ENCODE results near the gene CHAC2. TPM values are rescaled to one million over a fixed set of nuclear protein-coding genes. Genes with fewer than 3 reads are reported as not detected.

CHAC2 gene
- total RNA-seq, 3 donors from 2014 or later (not counting 1 experiment from before 2014, with no cell fraction given): 0.83 to 1.5 (median 1.4) TPM

GRCh38 chr2:53769318-53769945 lies 1.8 kb downstream of the CHAC2 start:
- H3K36me3 ChIP-seq (ENCODE audit: control insufficient read depth, insufficient read depth, low read length): peaks cover 4% of the 10 kb centered on the region
- intact Hi-C loops (cut with micrococcal nuclease): no loop called here
- ATAC-seq (no peak), DNase-seq (no peak)
- no peaks in the 10 kb centered on the region for H3K9me3 Mint-ChIP-seq
- no peaks in the 10 kb centered on the region for H3K36me3 Mint-ChIP-seq
- H3K27ac ChIP-seq (ENCODE audit: low read length): no peak overlapping the region
- H3K27me3 ChIP-seq (ENCODE audit: control insufficient read depth, insufficient read depth, low read length): no peaks in the 10 kb centered on the region
- peaks cover 17 to 21% of the 10 kb centered on the region in 2 donors for H3K4me1 Mint-ChIP-seq
- no peaks in the 10 kb centered on the region for H3K9me3 ChIP-seq (ENCODE audit: control insufficient read depth, insufficient read depth, low read length)
- no peak overlapping the region for H3K4me3 ChIP-seq (ENCODE audit: low read length)
- H3K27me3 Mint-ChIP-seq (ENCODE audit: low read depth in 2 of 2): no peaks in the 10 kb centered on the region
- H3K4me1 ChIP-seq (ENCODE audit: control insufficient read depth, insufficient read depth, low read length): peaks cover 4% of the 10 kb centered on the region
- no peak overlapping the region for H3K27ac Mint-ChIP-seq
- 94% methylated on average over 14 of the region's 15 CpGs for WGBS (ENCODE audit: insufficient coverage)
- no peak overlapping the region for H3K4me3 Mint-ChIP-seq
- TF ChIP-seq CTCF (IDR thresholded peaks at IDR 0.05): no peak

- Histone ChIP-seq H3K4me1 (ENCODE audit: control insufficient read depth, insufficient read depth, low read length) (peaks cover 4% of the 10 kb centered on the region), H3K9me3 (ENCODE audit: control insufficient read depth, insufficient read depth, low read length) (no peaks in the 10 kb centered on the region), H3K4me3 (ENCODE audit: low read length) (no peak overlapping the region), H3K36me3 (ENCODE audit: control insufficient read depth, insufficient read depth, low read length) (peaks cover 4% of the 10 kb centered on the region), H3K27me3 (ENCODE audit: control insufficient read depth, insufficient read depth, low read length) (no peaks in the 10 kb centered on the region), H3K27ac (ENCODE audit: low read length) (no peak overlapping the region)
- intact Hi-C loops (cut with micrococcal nuclease): no loop called here
- no peak for ATAC-seq
- no peaks in the 10 kb centered on the region for H3K36me3 Mint-ChIP-seq
- no peak overlapping the region for H3K27ac Mint-ChIP-seq
- H3K27me3 Mint-ChIP-seq (ENCODE audit: low read depth in 2 of 2): no peaks in the 10 kb centered on the region
- H3K4me3 Mint-ChIP-seq: no peak overlapping the region
- peak in 1 of 2 donors; percentile 6 for DNase-seq
- no peaks in the 10 kb centered on the region for H3K9me3 Mint-ChIP-seq
- 97% methylated on average over 2 of the region's 4 CpGs for WGBS (ENCODE audit: insufficient coverage)
- peaks cover 17 to 21% of the 10 kb centered on the region in 2 donors for H3K4me1 Mint-ChIP-seq
- TF ChIP-seq CTCF (IDR thresholded peaks at IDR 0.05): no peak
Observed at GRCh38 chr2:53770264-53770663, 2.7 kb downstream of the CHAC2 start.

GRCh38 chr2:53777134-53777533 lies 9.5 kb downstream of the CHAC2 start:
- H3K27me3 ChIP-seq (ENCODE audit: control insufficient read depth, insufficient read depth, low read length): no peaks in the 10 kb centered on the region
- no peaks in the 10 kb centered on the region for H3K9me3 ChIP-seq (ENCODE audit: control insufficient read depth, insufficient read depth, low read length)
- TF ChIP-seq CTCF (IDR thresholded peaks at IDR 0.05): no peak
- 63% methylated on average over 1 of the region's 1 CpG for WGBS (ENCODE audit: insufficient coverage)
- no peaks in the 10 kb centered on the region for H3K4me1 ChIP-seq (ENCODE audit: control insufficient read depth, insufficient read depth, low read length)
- no peak overlapping the region for H3K4me3 ChIP-seq (ENCODE audit: low read length)
- Mint-ChIP-seq H3K36me3 (no peaks in the 10 kb centered on the region), H3K27me3 (ENCODE audit: low read depth in 2 of 2) (no peaks in the 10 kb centered on the region), H3K9me3 (no peaks in the 10 kb centered on the region), H3K4me3 (no peak overlapping the region), H3K27ac (no peak overlapping the region), H3K4me1 (peaks cover 9% of the 10 kb centered on the region in 2 donors)
- intact Hi-C loops (cut with micrococcal nuclease): no loop called here
- peaks cover 4% of the 10 kb centered on the region for H3K36me3 ChIP-seq (ENCODE audit: control insufficient read depth, insufficient read depth, low read length)
- ATAC-seq (no peak), DNase-seq (no peak)
- H3K27ac ChIP-seq (ENCODE audit: low read length): no peak overlapping the region

All from natural killer cell (primary cell).